Natural killer cell (primary cell): ENCODE measurements around the gene FAM83F. TPM values are rescaled to one million over a fixed set of nuclear protein-coding genes. Genes with fewer than 3 reads are reported as not detected.
A peak's percentile ranks its signal among the peaks of the same experiment; 100 is the strongest.

Source experiments
- ATAC-seq, 3 donors: fragments of 150-1000 bp in 2 of 3; fragments of 200-7000 bp in 1 of 3; cut with Tn5 transposase; 1 replicate in 1 of 3; 2 replicates in 2 of 3; pipeline ENCODE4 v1.10.0; 2021; ENCODE audit warnings: mild to moderate bottlenecking in 2 of 3, moderate library complexity in 2 of 3
- DNase-seq, 2 donors: peaks; one replicate each; pipeline versions ENCODE4 v3.0.0 to v3.0.0-alpha.2; 2013 to 2021; ENCODE audit warnings: mixed read lengths in 1 of 2
- H3K27ac ChIP-seq: one replicate; pipeline ENCODE4 v1.5.1; 2013; ENCODE audit warnings: mild to moderate bottlenecking, low read length
- H3K27me3 ChIP-seq: one replicate; pipeline ENCODE4 v1.6.1; 2013; ENCODE audit warnings: low read length; ENCODE audit not compliant: control insufficient read depth, insufficient read depth
- H3K36me3 ChIP-seq: one replicate; pipeline ENCODE4 v1.6.1; 2013; ENCODE audit warnings: low read length; ENCODE audit not compliant: control insufficient read depth, insufficient read depth
- H3K4me1 ChIP-seq: one replicate; pipeline ENCODE4 v1.6.1; 2013; ENCODE audit warnings: low read length; ENCODE audit not compliant: control insufficient read depth, insufficient read depth
- H3K4me3 ChIP-seq: one replicate; pipeline ENCODE4 v1.5.1; 2013; ENCODE audit warnings: low read length
- H3K9me3 ChIP-seq: one replicate; pipeline ENCODE4 v1.6.1; 2013; ENCODE audit warnings: low read length; ENCODE audit not compliant: control insufficient read depth, insufficient read depth
- H3K27ac Mint-ChIP-seq, 2 donors: one replicate each; pipeline ENCODE4 v1.8.0; 2022; ENCODE audit warnings: mild to moderate bottlenecking in 2 of 2, mixed read lengths in 2 of 2, moderate library complexity in 1 of 2
- H3K27me3 Mint-ChIP-seq, 2 donors: one replicate each; pipeline ENCODE4 v1.8.0; 2022; ENCODE audit warnings: low read depth in 2 of 2, mixed read lengths in 2 of 2
- H3K36me3 Mint-ChIP-seq: one replicate; pipeline ENCODE4 v1.8.0; 2022; ENCODE audit warnings: mixed read lengths
- H3K4me1 Mint-ChIP-seq, 2 donors: one replicate each; pipeline ENCODE4 v1.8.0; 2022; ENCODE audit warnings: mixed read lengths in 2 of 2
- H3K4me3 Mint-ChIP-seq: one replicate; pipeline ENCODE4 v1.8.0; 2022; ENCODE audit warnings: mild to moderate bottlenecking, moderate library complexity, mixed read lengths
- H3K9me3 Mint-ChIP-seq, 2 donors: one replicate each; pipeline ENCODE4 v1.8.0; 2022; ENCODE audit warnings: mixed read lengths in 2 of 2
- WGBS: methylation state at CpG from one replicate; pipeline ENCODE4 v1.1.7; 2013; ENCODE audit warnings: missing lambda C conversion rate; ENCODE audit not compliant: insufficient coverage; 5-methylcytosine and 5-hydroxymethylcytosine counted together
- intact Hi-C: fragments of 100-400 bp; cut with micrococcal nuclease; formaldehyde crosslinking; loops from one replicate; pipeline ENCODE4 v1.14.2; 2022
- total RNA-seq, 4 donors: library from RNA; stranded (reverse); fragments of 120-200 nt in 1 of 4; gene quantifications; one replicate each; pipeline versions ENCODE4 v1.2.3 to v1.2.4, GENCODE V29; 2013 to 2022
- TF ChIP-seq, protein P1 (sequence below): fragments of 200-600 bp; IDR thresholded peaks from one replicate; pipeline ENCODE4 v1.8.0; 2022; ENCODE audit warnings: antibody characterized with exemption

The FAM83F gene
- total RNA-seq, 3 donors from 2014 or later (not counting 1 experiment from before 2014, with no cell fraction given), result 1.0 to 7.5 TPM; not detected in 1

- H3K36me3 Mint-ChIP-seq, result no peaks in the 10 kb centered on the region
- Histone ChIP-seq H3K9me3 (no peaks in the 10 kb centered on the region), H3K4me3 (no peak overlapping the region), H3K27ac (no peak overlapping the region), H3K36me3 (no peaks in the 10 kb centered on the region), H3K27me3 (no peaks in the 10 kb centered on the region), H3K4me1 (no peaks in the 10 kb centered on the region)
- H3K4me3 Mint-ChIP-seq, result no peak overlapping the region
- no peaks in the 10 kb centered on the region for H3K9me3 Mint-ChIP-seq
- intact Hi-C loops, result no loop called here
- WGBS, result 91% methylated on average over 2 of the region's 2 CpGs
- TF ChIP-seq, protein P1, sequence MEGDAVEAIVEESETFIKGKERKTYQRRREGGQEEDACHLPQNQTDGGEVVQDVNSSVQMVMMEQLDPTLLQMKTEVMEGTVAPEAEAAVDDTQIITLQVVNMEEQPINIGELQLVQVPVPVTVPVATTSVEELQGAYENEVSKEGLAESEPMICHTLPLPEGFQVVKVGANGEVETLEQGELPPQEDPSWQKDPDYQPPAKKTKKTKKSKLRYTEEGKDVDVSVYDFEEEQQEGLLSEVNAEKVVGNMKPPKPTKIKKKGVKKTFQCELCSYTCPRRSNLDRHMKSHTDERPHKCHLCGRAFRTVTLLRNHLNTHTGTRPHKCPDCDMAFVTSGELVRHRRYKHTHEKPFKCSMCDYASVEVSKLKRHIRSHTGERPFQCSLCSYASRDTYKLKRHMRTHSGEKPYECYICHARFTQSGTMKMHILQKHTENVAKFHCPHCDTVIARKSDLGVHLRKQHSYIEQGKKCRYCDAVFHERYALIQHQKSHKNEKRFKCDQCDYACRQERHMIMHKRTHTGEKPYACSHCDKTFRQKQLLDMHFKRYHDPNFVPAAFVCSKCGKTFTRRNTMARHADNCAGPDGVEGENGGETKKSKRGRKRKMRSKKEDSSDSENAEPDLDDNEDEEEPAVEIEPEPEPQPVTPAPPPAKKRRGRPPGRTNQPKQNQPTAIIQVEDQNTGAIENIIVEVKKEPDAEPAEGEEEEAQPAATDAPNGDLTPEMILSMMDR, result no peak
- H3K27me3 Mint-ChIP-seq, result peaks cover 0 to 13% of the 10 kb centered on the region in 2 donors
- DNase-seq, result no peak
- ATAC-seq, result no peak
- H3K27ac Mint-ChIP-seq, result no peak overlapping the region
- H3K4me1 Mint-ChIP-seq, result peaks cover 0 to 17% of the 10 kb centered on the region in 2 donors
Measured at GRCh38 chr22:39984746-39985145, 10.0 kb upstream of the FAM83F start.

DNA sequence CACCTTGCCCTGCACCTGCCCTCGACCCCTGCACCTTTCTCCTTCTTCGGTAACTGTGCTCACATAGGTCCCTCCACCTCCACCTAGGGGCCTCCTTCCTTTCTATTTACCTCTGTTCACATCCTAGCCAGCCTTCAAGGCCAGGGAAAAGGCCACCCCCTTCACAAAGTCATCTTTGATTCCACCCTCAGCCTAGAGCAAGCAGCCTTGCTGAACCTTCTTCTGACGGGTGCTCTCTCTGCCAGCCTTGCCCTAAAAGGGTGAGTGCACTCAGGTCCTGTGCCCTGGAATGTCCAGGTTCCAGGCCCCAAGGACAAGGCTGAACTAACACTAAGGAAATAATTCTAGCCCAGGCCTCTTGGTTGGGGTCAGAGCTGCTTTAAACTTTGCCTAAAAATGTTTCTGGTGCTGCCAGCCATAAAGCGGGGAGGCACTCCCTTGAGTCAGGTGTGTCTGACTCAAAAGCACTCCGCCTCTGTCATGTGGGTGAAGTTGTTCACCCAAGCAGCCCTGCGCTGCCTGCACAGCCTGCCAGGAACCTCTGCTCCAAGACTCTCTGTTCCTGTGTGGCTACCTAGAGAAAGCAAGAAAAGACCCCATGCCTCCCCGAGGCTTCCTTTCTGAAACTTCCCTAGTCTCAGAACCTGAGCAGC, 9.2 kb upstream of the FAM83F start:
- Mint-ChIP-seq H3K9me3 (no peaks in the 10 kb centered on the region), H3K36me3 (no peaks in the 10 kb centered on the region), H3K4me3 (no peak overlapping the region), H3K4me1 (peaks cover 0 to 17% of the 10 kb centered on the region in 2 donors), H3K27me3 (peaks cover 0 to 13% of the 10 kb centered on the region in 2 donors), H3K27ac (no peak overlapping the region)
- H3K36me3 ChIP-seq, result no peaks in the 10 kb centered on the region
- peak in 1 of 2 donors; percentile 46 for DNase-seq
- TF ChIP-seq, protein P1, result no peak
- 81% methylated on average over 7 of the region's 7 CpGs for WGBS
- intact Hi-C loops, result no loop called here
- no peak overlapping the region for H3K27ac ChIP-seq
- no peaks in the 10 kb centered on the region for H3K27me3 ChIP-seq
- no peaks in the 10 kb centered on the region for H3K9me3 ChIP-seq
- no peak for ATAC-seq
- H3K4me1 ChIP-seq, result no peaks in the 10 kb centered on the region
- H3K4me3 ChIP-seq, result no peak overlapping the region

DNA sequence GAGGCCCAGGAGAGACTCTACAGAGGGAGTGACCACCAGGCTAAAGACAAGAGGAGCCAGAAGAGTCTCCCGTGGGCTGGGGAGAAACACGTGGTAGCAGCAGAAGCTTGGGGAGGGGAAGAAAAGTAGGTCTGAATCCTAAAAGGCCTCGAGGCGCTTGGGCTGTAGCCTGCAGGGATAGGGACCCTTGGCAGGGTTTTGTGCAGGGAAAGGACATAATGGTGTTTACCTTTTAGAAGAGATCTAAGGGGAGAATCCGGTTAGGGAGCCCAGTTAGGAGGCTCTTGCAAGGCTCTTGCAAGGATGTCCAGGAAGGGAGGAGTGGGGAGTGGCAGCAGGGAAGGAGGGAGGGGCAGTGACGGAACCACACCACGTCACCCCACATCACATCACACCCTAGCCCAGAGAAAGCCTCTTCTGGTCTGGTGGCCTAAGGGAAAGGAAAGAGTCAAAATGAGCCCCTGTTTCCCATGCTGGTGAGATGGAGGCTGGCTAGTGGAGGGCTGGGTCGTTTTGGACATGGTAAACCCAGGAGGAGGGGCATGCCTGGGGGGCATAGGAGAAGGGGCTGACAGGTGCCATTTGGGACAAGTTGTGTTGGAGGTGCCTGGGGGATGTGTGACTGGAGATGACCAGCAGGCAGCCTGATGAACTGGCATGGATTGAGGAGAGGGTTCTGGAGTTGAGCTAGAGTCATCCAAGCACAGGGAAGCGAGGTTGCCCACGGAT, 6.2 kb upstream of the FAM83F start:
- Mint-ChIP-seq H3K36me3 (no peaks in the 10 kb centered on the region), H3K27ac (peak overlapping the region in 1 of 2 donors; percentile 23), H3K9me3 (no peaks in the 10 kb centered on the region), H3K4me3 (no peak overlapping the region), H3K27me3 (peaks cover 21 to 24% of the 10 kb centered on the region in 2 donors), H3K4me1 (peaks cover under 1 to 15% of the 10 kb centered on the region in 2 donors)
- no peak overlapping the region for H3K4me3 ChIP-seq
- intact Hi-C loops, result no loop called here
- no peaks in the 10 kb centered on the region for H3K36me3 ChIP-seq
- no peaks in the 10 kb centered on the region for H3K9me3 ChIP-seq
- WGBS, result 76% methylated on average over 8 of the region's 10 CpGs
- DNase-seq (no peak), ATAC-seq (no peak)
- no peak overlapping the region for H3K27ac ChIP-seq
- H3K4me1 ChIP-seq, result no peaks in the 10 kb centered on the region
- peaks cover 3% of the 10 kb centered on the region for H3K27me3 ChIP-seq
- TF ChIP-seq, protein P1, result no peak
